GM23338 (cell line): Measurements from ENCODE around the gene RSPO3. TPM values are rescaled to one million over a fixed set of nuclear protein-coding genes. Genes with fewer than 3 reads are reported as not detected.

ENCODE experiments used
- ATAC-seq: fragments of 200-7000 bp; cut with Tn5 transposase; 3 replicates; pipeline ENCODE4 v1.9.1; 2020
- DNase-seq: peaks from one replicate; pipeline ENCODE4 v3.0.0-alpha.2; 2015; ENCODE audit warnings: low spot score
- H2AFZ ChIP-seq: fragments of 200-600 bp; sonication (generic); 2 replicates; pipeline ENCODE4 v1.8.0; 2016; ENCODE audit warnings: antibody characterized with exemption, mild to moderate bottlenecking, moderate library complexity
- H3F3A ChIP-seq: fragments of 200-600 bp; sonication (generic); replicated peaks from 2 replicates; pipeline ENCODE4 v1.8.0; 2017; ENCODE audit warnings: antibody characterized with exemption, mixed run types, low read depth
- H3K27ac ChIP-seq: fragments of 200-600 bp; sonication (generic); 2 replicates; pipeline ENCODE4 v1.6.1; 2016; ENCODE audit warnings: low read depth
- H3K27me3 ChIP-seq: fragments of 200-600 bp; sonication (generic); 2 replicates; pipeline ENCODE4 v1.8.0; 2016; ENCODE audit warnings: mild to moderate bottlenecking, mixed run types, moderate library complexity; ENCODE audit not compliant: insufficient read depth
- H3K36me3 ChIP-seq: fragments of 200-600 bp; sonication (generic); 2 replicates; pipeline ENCODE4 v1.8.0; 2016; ENCODE audit warnings: mild to moderate bottlenecking; ENCODE audit not compliant: insufficient read depth
- H3K4me1 ChIP-seq: fragments of 200-600 bp; sonication (generic); 2 replicates; pipeline ENCODE4 v1.8.0; 2016; ENCODE audit warnings: mild to moderate bottlenecking, moderate library complexity; ENCODE audit not compliant: insufficient read depth
- H3K4me2 ChIP-seq: fragments of 200-600 bp; sonication (generic); 2 replicates; pipeline ENCODE4 v1.7.1; 2017; ENCODE audit warnings: mixed run types
- H3K4me3 ChIP-seq: fragments of 200-600 bp; sonication (generic); 2 replicates; pipeline ENCODE4 v1.6.1; 2016; ENCODE audit warnings: mixed run types
- H3K79me2 ChIP-seq: fragments of 200-600 bp; sonication (generic); replicated peaks from 2 replicates; pipeline ENCODE4 v1.8.0; 2017; ENCODE audit warnings: mild to moderate bottlenecking; ENCODE audit not compliant: insufficient read depth
- H3K9me2 ChIP-seq: fragments of 200-600 bp; sonication (generic); 2 replicates; pipeline ENCODE4 v1.8.0; 2017; ENCODE audit not compliant: insufficient read depth
- H4K20me1 ChIP-seq: fragments of 200-600 bp; sonication (generic); replicated peaks from 2 replicates; pipeline ENCODE4 v1.8.0; 2017; ENCODE audit warnings: mild to moderate bottlenecking; ENCODE audit not compliant: insufficient read depth
- H3K27ac Mint-ChIP-seq: 2 replicates; pipeline ENCODE4 v1.8.0; 2020; ENCODE audit warnings: inconsistent platforms, mild to moderate bottlenecking, moderate library complexity, mixed read lengths
- H3K27me3 Mint-ChIP-seq: 3 replicates; pipeline ENCODE4 v1.8.0; 2022; ENCODE audit warnings: low read depth, mild to moderate bottlenecking, moderate library complexity, mixed read lengths, inconsistent platforms; ENCODE audit not compliant: insufficient read depth, poor library complexity
- H3K36me3 Mint-ChIP-seq: 3 replicates; pipeline ENCODE4 v1.8.0; 2021; ENCODE audit warnings: low read depth, mild to moderate bottlenecking, inconsistent platforms, moderate library complexity, mixed read lengths
- H3K4me1 Mint-ChIP-seq: 3 replicates; pipeline ENCODE4 v1.8.0; 2020; ENCODE audit warnings: mild to moderate bottlenecking, inconsistent platforms, mixed read lengths
- H3K4me3 Mint-ChIP-seq: 3 replicates; pipeline ENCODE4 v1.8.0; 2021; ENCODE audit warnings: moderate library complexity, mild to moderate bottlenecking, inconsistent platforms, mixed read lengths
- H3K9me3 Mint-ChIP-seq: 3 replicates; pipeline ENCODE4 v1.8.0; 2020; ENCODE audit warnings: moderate library complexity, mild to moderate bottlenecking, inconsistent platforms, mixed read lengths
- CREB1 ChIP-seq: fragments of 250-450 bp; sonication (Bioruptor Pico); IDR thresholded peaks from 2 replicates; pipeline ENCODE4 v1.5.0; 2020; ENCODE audit warnings: low read depth, mild to moderate bottlenecking, moderate library complexity
- CTCF ChIP-seq, 2 experiments: fragments of 200-600 bp in 1 of 2; sonication (generic) in 1 of 2; conservative IDR thresholded peaks; 2 replicates each; pipeline versions ENCODE4 v1.5.1 to v1.6.1; 2016 to 2017; ENCODE audit warnings: antibody characterized with exemption in 2 of 2, low read depth in 2 of 2, mild to moderate bottlenecking in 2 of 2, moderate library complexity in 1 of 2
- ETS1 ChIP-seq: IDR thresholded peaks from 2 replicates; pipeline ENCODE4 v1.6.1; 2016; ENCODE audit warnings: antibody characterized with exemption
- EZH2 ChIP-seq: fragments of 200-600 bp; sonication (generic); IDR thresholded peaks from one replicate; pipeline ENCODE4 v1.8.0; 2017; ENCODE audit warnings: antibody characterized with exemption, mild to moderate bottlenecking, low read depth; ENCODE audit not compliant: unreplicated experiment
- EZH2phosphoT487 ChIP-seq: fragments of 200-600 bp; sonication (generic); IDR thresholded peaks from one replicate; pipeline ENCODE4 v1.8.1; 2018; ENCODE audit warnings: antibody characterized with exemption; ENCODE audit not compliant: unreplicated experiment
- JUNB ChIP-seq: IDR thresholded peaks from one replicate; pipeline ENCODE4 v1.6.1; 2016; ENCODE audit warnings: antibody characterized with exemption; ENCODE audit not compliant: unreplicated experiment
- NANOG ChIP-seq: IDR thresholded peaks from 2 replicates; pipeline ENCODE4 v1.6.1; 2016; ENCODE audit warnings: antibody characterized with exemption, borderline replicate concordance
- POLR2AphosphoS5 ChIP-seq: IDR thresholded peaks from 2 replicates; pipeline ENCODE4 v1.6.1; 2016; ENCODE audit warnings: antibody characterized with exemption, low read depth
- REST ChIP-seq: IDR thresholded peaks from one replicate; pipeline ENCODE4 v1.6.1; 2018; ENCODE audit warnings: antibody characterized with exemption; ENCODE audit not compliant: unreplicated experiment
- STAT1 ChIP-seq: IDR thresholded peaks from one replicate; pipeline ENCODE4 v1.6.1; 2016; ENCODE audit warnings: antibody characterized with exemption; ENCODE audit not compliant: unreplicated experiment
- ZNF114 ChIP-seq: fragments of 250-450 bp; sonication (Bioruptor Pico); IDR thresholded peaks from 2 replicates; pipeline ENCODE4 v1.5.0; 2020; ENCODE audit warnings: mild to moderate bottlenecking, moderate library complexity
- ZNF331 ChIP-seq: fragments of 250-450 bp; sonication (Bioruptor Pico); IDR thresholded peaks from 2 replicates; pipeline ENCODE4 v1.5.0; 2020; ENCODE audit warnings: low read depth, mild to moderate bottlenecking, moderate library complexity
- ZNF462 ChIP-seq: fragments of 250-450 bp; sonication (Bioruptor Pico); IDR thresholded peaks from 2 replicates; pipeline ENCODE4 v1.5.0; 2020; ENCODE audit warnings: mild to moderate bottlenecking, moderate library complexity
- polyA plus RNA-seq: library from polyadenylated mRNA; unstranded; fragments of >200 nt; fragmentation: Nextera tagmentation; extraction: Ambion mirVana; gene quantifications from 2 replicates; pipeline ENCODE4 v1.2.1, GENCODE V29; 2016
- total RNA-seq: library from RNA; depleted of rRNA; stranded (reverse); fragments of >200 nt; shearing (Covaris generic); gene quantifications from 2 replicates; pipeline ENCODE4 v1.2.3, GENCODE V29; 2014

RSPO3 gene
- total and polyA plus RNA-seq, 2 experiments from 2014 or later, result not detected

GRCh38 chr6:127115084-127115655 lies 3.3 kb upstream of the RSPO3 start:
- H3K4me1 Mint-ChIP-seq, result peaks cover 13% of the 10 kb centered on the region
- no peak overlapping the region for H3K27ac ChIP-seq
- H3K9me2 ChIP-seq, result no peaks in the 10 kb centered on the region
- H3K36me3 Mint-ChIP-seq, result no peaks in the 10 kb centered on the region
- no peaks in the 10 kb centered on the region for H3K79me2 ChIP-seq
- DNase-seq, result no peak
- no peak overlapping the region for H3K4me2 ChIP-seq
- no peak for ATAC-seq
- H3K27me3 ChIP-seq, result peaks cover 48% of the 10 kb centered on the region
- peaks cover 35% of the 10 kb centered on the region for H3K27me3 Mint-ChIP-seq
- no peaks in the 10 kb centered on the region for H3K9me3 Mint-ChIP-seq
- TF ChIP-seq NANOG (no peak), STAT1 (no peak), ZNF331 (CRISPR knock-in tag) (no peak), CTCF (conservative IDR thresholded peaks at IDR 0.05; ENCODE audit: low read depth in 2 of 2) (no peak), ZNF462 (CRISPR knock-in tag) (no peak), EZH2phosphoT487 (no peak), REST (no peak), EZH2 (no peak), JUNB (no peak), ETS1 (no peak), POLR2AphosphoS5 (no peak), CREB1 (CRISPR knock-in tag) (no peak), ZNF114 (CRISPR knock-in tag) (no peak)
- no peak overlapping the region for H3K27ac Mint-ChIP-seq
- no peaks in the 10 kb centered on the region for H4K20me1 ChIP-seq
- no peak overlapping the region for H2AFZ ChIP-seq
- no peaks in the 10 kb centered on the region for H3F3A ChIP-seq
- H3K4me1 ChIP-seq, result peaks cover 14% of the 10 kb centered on the region
- no peak overlapping the region for H3K4me3 Mint-ChIP-seq
- no peak overlapping the region for H3K4me3 ChIP-seq
- H3K36me3 ChIP-seq, result no peaks in the 10 kb centered on the region
